Gastrocnemius medialis (tissue), 4 donors: ENCODE data around the gene RRP7A.

Source experiments
- POLR2A ChIP-seq, 2 donors: fragments of 450-650 bp; IDR thresholded peaks; one replicate each; pipeline ENCODE4 v1.6.1; 2017; ENCODE audit warnings: antibody characterized with exemption in 2 of 2, mild to moderate bottlenecking in 2 of 2, moderate library complexity in 2 of 2
- TF ChIP-seq, protein P1 (sequence below), 5 experiments: fragments of 450-650 bp in 3 of 5; fragments of 200-600 bp in 2 of 5; sonication (generic) in 2 of 5; IDR thresholded peaks in 4 of 5; conservative IDR thresholded peaks in 1 of 5; 1 replicate in 4 of 5; 2 replicates in 1 of 5; pipeline ENCODE4 v1.5.1; 2016 to 2019; ENCODE audit warnings: antibody characterized with exemption in 5 of 5, mild to moderate bottlenecking in 3 of 5, moderate library complexity in 3 of 5

DNA sequence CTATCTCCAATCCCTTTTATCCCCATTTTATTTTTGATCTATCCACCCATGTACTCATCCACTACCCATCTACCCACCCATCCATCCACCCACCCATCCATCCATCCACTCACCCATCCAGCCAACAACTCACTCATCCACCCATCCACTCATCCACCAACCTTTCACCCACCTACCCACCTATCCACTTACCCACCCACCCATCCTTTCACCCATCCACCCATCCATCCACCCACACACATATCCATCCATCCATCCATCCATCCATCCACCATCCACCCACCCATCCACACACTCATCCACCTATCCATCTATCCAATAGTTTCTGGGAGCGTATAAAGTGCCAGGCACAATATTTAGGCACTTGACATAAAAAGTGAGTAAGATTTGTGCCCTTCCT, 48.2 kb downstream of the RRP7A start:
- TF ChIP-seq, protein P1, sequence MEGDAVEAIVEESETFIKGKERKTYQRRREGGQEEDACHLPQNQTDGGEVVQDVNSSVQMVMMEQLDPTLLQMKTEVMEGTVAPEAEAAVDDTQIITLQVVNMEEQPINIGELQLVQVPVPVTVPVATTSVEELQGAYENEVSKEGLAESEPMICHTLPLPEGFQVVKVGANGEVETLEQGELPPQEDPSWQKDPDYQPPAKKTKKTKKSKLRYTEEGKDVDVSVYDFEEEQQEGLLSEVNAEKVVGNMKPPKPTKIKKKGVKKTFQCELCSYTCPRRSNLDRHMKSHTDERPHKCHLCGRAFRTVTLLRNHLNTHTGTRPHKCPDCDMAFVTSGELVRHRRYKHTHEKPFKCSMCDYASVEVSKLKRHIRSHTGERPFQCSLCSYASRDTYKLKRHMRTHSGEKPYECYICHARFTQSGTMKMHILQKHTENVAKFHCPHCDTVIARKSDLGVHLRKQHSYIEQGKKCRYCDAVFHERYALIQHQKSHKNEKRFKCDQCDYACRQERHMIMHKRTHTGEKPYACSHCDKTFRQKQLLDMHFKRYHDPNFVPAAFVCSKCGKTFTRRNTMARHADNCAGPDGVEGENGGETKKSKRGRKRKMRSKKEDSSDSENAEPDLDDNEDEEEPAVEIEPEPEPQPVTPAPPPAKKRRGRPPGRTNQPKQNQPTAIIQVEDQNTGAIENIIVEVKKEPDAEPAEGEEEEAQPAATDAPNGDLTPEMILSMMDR (IDR thresholded peaks at IDR 0.05 in 4 of 5, conservative IDR thresholded peaks at IDR 0.05 in 1 of 5): no peak
- no peak for TF ChIP-seq POLR2A (IDR thresholded peaks at IDR 0.05)
